GM19025 (cell line): ENCODE results near the gene TTC9C.
"Not testable (repeated sequence)": the region's sequence is repeated elsewhere in the genome, so short reads cannot be mapped to it uniquely, and the experiment has no call there.

Experiments
- ATAC-seq: cut with Tn5 transposase; IDR thresholded peaks from one replicate; pipeline ENCODE4 v1.9.1; 2021; ENCODE audit warnings: mild to moderate bottlenecking, low read depth, moderate library complexity; ENCODE audit not compliant: unreplicated experiment

TTC9C gene

DNA sequence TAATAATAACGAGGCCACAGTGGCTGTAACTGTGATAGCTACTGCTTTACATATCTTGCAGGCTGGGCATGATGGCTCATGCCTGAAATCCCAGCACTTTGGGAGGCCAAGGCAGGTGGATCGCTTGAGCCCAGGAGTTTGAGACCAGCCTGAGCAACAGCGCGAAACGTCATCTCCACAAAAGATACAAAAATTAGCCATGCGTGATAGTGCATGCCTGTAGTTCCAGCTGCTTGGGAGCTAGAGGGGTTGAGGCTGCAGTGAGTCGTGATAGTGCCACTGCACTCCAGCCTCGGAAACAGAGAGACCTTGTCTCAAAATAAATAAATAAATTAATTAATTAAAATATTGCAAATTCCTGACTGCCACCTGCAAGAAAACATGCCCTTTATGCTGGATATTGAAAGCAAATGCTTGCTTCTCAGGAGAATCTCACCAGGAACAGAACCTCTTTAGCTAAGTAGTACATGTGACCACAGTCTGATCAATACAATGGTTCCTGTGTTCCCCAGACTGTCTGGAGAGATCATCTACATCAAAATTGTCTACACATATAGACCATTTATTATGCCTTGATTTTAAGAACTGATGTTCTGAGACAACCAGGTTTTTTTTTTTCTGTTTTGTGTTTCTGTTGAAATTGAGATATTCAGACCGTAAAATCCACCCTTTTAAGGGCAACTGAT is 19.3 kb downstream of the TTC9C start:
- ATAC-seq, result no peak

DNA sequence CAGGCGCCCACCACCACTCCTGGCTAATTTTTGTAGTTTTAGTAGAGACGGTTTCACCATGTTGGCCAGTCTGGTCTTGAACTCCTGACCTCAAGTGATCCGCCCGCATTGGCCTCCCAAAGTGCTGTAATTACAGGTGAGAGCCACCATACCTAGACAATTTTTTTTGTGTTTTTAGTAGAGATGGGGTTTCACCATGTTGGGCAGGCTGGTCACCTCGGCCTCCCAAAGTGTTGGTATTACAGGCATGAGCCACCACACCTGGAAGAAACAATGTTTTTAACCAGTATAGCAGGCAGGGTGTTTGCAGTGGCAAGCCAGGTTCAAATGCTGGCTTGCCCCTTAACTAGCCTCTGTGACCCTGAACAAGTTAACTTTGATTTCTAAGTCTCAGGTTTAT is 21.6 kb downstream of the TTC9C start:
- not testable (repeated sequence) for ATAC-seq

DNA sequence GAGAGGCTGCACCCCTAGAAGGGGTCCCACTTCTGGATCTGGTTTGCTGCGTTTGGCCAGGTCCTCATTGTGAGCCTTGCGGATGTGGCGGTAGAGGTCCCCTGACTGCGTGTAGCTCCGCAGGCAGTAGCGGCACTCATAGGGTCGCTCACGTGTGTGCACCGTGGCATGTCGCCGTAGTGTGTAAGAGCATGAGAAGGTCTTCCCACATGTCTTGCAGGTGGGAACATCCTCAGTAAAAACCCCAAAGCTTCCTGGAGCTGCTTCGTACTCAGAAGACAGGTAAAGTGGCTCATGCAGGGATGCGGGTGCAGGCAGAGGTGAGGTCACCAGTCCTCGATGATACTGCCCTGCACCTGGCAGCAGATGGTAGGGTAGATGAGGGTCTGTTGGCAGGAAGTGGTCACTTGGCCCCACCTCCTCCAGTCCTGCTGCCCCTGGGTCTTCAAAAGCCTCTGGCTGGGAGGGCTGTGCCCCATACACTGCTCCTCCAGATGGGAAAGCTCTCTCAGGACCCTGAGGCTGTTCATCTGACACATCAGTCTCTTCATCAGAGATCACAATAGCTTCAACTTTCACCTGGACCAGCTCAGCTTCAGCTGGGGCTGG is 24.0 kb downstream of the TTC9C start:
- no peak for ATAC-seq

DNA sequence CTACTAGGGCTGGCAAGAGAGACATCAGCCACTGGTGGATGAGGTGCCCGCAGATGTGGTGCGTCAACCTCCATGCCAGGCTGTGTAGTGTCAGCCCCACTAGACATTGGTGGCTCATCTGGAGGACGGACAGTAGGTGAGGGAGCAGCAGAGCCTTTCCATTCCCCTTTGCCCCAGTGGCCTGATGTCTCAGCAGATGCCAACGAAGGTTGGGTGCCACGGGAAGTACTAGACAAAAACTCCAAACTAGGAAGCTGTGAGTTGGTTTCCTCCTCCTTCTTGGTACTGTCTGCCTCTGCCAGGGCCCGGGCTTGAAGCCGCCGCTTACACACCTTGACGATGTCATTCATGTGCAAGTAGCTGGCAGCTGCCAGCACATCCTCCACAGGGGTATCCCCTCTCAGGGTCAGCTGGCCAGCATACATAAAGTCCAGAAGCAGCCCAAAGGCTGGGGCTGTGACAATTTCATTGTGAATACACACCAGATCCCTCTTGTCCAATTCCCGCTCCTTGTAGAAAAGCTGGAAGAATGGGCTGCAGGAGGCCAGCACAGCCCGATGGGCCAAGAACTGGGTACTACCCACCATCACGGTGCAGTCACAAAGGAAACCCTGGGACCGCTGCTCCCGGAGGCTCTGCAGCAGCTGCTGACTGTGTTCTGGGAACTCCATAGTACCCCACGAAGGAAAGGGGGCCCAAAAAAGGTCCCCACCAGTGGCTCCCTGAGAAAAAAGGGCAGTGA is 24.9 kb downstream of the TTC9C start:
- ATAC-seq, result no peak

DNA sequence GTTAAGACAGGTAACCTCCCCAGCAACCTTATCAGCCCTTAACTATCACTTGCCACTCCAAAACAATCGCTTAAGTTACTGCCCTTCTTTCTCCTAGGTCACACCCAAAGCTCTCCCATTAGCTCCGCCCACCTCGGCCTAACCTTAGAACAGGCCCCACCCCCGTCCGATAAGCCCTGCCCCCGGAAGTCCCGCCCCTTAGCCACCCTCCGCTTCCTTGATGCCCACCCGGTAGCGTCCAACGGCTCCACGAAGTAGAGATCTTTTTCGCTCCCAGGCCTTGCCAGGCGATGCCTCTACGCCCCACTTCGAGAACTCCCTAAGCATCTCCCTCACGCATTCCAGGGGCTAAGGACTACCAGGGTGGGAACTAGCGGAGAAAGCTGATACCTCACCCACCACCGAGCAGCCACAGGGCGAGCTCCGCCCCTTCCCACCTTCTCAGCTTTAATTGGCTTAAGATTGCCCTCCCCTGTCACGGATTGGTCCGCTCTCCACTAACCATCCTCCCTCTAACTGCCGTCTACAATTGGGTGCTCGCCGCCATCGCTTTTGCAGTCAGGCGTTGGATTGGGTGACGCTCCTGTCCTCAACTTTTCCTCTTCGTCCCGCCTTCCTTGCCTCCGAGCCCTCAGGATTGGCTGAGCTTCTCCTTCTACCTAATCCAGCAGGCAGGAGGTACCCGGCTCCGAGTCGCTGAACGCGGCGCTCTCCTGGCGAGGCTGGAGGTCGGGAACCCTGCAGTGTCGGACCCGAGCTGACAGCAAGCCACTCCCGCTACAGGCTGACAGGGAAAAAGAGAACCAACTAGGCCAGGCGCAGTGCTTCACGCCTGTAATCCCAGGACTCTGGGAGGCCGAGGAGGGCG is 25.7 kb downstream of the TTC9C start, which contains the start of gene ZBTB3:
TSS of gene ZBTB3 (minus strand) at position 425 of the 868 bp plus-strand sequence. CDS start 496 bp downstream, outside the sequence.
- ATAC-seq, result peak; percentile 92

DNA sequence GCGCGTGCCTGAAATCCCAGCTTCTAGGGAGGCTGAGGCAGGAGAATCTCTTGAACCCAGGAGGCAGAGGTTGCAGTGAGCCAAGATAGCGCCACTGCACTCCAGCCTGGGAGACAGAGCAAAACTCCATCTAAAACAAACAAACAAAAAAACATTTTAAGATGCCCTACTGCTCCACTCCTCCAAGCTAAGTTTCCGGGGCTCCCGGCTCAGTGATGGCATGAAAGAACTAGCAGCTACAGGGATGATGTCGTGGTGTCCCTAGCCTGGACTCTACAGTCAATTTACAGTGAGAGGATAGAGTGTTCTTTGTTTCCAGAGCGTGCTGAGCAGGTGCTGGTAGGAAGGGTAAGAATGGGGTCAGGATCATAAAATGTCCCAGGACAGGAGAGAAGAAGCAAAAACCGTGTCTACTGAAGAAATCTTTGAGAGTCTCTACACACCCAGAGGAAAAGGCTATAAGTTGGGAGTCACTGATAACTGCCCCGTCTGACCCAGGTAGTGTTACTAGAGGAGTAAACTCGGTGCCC is 26.9 kb downstream of the TTC9C start:
- ATAC-seq, result no peak

DNA sequence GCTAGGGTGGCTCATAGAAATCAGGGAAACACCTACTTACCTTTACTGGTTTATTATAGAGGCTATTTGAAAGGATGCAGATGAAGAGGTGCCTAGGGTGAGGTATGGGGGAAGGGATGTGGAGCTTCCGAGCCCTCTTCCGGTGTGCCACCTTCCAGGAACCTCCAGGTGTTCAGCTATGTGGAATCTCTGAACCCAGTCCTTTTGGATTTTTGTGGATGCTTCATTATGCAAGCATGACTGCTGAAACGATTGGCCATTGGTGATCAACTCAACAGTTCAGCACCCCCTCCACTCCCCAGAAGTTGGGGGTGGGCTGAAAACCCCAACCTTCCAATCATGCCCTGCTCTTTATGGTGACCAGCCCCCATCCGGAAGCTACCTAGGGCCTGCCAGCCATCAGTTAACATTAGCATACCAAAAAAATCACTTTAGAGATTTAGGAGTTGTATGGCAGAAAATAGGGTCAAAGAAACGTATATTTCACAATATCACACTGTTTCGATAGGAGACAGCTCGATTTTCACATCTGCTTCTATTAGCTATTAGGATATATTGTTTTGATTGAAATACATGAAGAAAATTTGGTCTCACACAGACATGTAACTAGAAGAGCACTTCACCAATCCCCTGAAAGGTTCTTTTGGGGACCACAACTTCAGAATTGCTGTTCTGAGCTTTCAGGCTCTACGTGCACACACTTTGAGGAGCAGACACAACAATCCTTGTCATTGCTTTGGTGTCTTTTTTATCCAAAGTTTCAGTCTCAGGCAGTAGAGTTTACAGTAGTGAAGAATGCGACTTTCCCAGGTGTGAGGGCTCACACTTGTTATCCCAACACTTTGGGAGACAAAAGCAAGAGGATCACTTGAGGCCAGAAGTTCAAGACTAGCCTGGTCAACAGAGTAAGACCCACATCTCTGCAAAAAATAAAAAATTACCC is 29.8 kb downstream of the TTC9C start:
- ATAC-seq, result no peak

DNA sequence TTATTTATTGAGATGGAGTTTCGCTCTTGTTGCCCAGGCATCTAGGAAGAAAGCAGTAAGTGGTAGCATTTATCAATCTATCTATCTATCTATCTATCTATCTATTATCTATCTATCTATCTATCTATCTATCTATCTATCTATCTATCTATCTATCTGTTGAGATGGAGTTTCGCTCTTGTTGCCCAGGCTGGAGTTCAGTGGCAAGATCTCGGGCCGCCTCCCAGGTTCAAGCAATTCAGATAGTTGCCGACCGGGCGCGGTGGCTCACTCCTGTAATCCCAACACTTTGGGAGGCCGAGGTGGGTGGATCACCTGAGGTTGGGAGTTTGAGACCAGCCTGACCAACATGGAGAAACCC is 32.6 kb downstream of the TTC9C start:
- not testable (repeated sequence) for ATAC-seq

DNA sequence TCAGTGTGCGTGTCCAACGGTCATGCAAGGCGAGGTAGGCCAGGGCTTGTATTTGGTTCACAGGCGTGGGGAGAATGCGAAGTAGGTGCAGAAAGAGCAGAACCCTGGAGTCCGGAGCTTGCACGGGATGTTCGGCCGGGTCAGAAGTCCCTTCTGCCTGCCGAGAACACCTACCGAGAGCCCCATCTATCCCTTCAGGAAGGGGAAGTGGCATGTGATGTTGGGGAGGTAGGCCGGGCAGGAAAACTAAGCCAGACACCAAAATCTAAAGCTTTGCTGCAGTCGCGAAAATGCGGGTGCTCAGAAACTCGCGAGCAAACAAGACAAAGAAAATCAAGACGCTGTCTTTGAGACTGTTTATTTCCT is 42.5 kb downstream of the TTC9C start:
- no peak for ATAC-seq

DNA sequence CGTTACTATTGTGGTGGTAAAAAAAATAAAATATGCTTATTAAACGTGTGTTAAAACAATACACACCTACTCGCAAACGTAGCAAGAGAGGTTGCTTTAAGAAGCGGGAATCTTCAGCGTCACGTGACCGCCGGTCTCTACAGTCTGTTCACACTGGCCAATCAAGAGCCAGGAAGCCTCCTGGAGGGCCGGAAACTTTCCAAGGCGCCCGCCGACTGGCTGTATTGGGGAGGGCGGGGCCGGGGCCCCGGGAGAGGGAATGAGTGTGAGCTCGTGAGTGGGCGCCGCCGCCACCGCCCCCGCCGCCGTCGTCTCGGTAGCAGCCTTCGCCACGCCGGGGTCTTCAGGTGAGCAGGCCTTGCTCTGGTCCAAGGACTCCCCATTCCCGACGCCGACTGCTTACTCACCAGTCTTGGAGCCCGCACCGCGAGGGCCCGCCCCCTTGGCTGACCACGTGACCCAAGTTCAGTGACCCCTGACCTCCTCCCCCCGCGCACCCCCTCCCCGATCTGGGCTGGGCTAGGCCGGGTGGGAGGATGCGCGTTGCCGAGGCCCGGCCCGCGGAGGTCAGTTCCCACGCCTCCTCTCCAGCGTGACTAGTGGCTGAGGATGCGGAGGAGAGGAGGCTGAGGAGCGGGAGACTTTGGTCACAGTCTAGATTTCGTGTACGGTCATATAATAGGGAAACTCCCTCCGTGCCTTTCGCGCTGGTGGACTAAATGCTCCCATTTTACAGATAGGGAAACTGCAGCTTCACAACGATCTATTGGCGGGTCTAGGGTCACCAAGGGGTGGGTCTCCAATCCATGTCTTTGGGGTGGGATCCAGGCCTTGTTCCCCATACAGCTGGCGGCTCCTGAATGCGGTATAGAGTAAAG is 43.1 kb downstream of the TTC9C start, which contains the start of gene TAF6L:
TSS of gene TAF6L (plus strand) at position 253 of the 878 bp plus-strand sequence. CDS start 4,388 bp downstream, outside the sequence.
- peak; percentile 86 for ATAC-seq

DNA sequence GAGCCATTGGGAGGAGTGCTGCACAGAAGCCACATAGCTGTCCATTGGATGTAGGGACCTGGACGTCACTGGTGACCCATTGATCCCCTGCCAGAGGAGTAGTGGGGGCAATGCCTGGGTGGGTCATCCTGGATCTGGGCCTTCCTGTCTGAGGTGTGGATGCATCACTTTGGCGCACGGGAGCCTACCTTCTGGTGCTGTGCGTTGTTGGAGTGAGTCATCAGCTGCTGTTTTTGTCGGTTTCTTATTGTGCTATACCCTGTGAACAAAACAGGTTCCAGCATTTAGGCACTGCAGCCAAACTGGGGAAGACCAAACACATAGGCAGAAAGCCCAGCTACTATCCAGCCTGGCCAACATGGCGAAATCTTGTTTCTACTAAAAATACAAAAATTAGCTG is 46.1 kb downstream of the TTC9C start:
- no peak for ATAC-seq

DNA sequence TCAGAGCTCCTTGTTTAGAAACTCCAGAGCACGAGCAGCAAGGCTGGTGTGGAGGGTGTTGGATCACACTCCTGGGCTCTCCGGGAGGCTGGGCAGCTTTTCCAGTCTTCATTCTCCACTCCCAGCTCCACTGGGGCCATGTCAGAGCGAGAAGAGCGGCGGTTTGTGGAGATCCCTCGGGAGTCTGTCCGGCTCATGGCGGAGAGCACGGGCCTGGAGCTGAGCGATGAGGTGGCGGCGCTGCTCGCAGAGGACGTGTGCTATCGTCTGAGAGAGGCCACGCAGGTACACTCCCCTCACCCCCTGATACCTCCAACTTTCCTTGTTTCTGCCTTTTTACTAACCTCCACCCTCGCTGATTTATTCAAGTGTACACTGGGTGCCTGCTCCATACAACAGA is 47.4 kb downstream of the TTC9C start:
- ATAC-seq, result no peak

DNA sequence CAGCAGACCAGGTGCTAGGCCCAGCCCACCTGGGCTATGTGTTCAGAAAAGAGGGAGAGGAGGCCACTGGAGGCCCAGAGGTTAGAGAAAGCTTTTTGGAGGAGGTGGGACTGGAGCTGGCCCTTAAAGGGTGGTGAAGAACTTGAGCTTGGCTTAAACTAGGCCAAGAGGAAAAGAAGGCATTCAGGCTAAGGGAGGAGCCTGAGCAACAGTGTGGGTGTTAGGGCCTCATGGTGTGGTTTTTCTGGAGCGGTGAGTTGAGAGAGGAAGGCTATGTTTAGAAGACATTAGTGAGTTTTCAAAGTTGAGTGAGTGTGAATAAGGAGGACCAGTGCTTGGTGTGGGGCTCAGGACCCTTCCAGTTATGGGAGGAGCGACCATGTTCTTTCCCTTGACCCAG is 49.1 kb downstream of the TTC9C start:
- no peak for ATAC-seq

DNA sequence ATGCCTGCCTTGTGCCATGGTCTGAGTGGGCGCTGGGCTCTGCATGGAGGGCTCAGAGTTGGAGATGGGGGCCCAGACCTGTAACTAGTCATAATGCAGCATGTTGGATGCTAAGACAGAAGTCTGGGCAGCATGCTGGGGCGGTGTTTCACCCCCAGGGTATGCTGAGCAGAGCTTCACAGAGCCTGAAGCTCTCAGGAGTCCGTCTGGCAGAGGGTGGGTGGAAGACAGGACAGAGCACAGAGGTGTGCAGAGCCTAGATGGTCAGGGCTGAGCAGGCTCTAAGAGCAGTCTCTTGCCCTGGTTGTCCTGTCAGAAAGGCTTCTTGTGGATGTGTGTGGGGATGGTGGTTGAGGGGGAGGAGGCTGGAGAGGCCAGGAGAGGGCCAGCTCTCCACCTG is 50.2 kb downstream of the TTC9C start:
- no peak for ATAC-seq

DNA sequence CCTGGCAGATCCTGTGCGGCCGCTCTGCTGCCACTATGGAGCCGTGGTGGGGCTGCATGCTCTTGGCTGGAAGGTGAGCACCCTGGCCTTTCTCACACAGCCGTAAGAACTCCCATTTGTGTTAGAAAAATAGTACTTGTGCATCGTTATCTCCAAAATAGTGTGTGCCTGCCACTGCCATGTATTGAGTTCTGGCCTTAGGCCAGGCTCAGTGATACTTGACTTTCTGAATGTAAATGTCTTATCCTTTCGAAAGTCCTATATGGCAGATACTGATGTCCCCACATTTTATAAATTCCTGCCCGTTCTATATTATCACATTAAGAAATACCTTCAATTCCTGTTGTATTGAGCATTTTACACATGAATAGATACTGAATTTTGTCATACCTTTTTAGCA is 54.5 kb downstream of the TTC9C start:
- no peak for ATAC-seq

DNA sequence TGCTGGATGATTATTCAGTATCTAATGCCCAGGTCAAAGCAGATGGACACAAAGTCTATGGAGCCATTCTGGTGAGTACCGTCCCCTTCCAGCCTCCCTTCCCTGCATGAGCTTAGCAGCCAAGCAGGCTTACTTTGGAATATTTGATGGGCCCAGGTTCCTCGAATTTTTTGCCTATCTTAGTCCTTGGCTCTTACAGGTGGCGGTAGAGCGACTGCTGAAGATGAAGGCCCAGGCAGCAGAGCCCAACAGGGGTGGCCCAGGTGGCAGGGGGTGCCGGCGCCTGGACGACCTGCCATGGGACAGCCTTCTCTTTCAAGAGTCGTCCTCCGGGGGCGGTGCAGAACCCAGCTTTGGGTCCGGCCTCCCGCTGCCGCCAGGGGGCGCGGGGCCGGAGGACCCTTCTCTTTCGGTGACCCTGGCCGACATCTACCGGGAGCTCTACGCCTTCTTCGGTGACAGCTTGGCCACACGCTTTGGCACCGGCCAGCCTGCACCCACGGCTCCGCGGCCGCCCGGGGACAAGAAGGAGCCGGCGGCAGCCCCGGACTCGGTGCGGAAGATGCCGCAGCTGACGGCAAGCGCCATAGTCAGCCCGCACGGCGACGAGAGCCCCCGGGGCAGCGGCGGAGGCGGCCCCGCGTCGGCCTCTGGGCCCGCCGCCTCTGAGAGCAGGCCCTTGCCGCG is 58.2 kb downstream of the TTC9C start:
- ATAC-seq, result peak; percentile 57

DNA sequence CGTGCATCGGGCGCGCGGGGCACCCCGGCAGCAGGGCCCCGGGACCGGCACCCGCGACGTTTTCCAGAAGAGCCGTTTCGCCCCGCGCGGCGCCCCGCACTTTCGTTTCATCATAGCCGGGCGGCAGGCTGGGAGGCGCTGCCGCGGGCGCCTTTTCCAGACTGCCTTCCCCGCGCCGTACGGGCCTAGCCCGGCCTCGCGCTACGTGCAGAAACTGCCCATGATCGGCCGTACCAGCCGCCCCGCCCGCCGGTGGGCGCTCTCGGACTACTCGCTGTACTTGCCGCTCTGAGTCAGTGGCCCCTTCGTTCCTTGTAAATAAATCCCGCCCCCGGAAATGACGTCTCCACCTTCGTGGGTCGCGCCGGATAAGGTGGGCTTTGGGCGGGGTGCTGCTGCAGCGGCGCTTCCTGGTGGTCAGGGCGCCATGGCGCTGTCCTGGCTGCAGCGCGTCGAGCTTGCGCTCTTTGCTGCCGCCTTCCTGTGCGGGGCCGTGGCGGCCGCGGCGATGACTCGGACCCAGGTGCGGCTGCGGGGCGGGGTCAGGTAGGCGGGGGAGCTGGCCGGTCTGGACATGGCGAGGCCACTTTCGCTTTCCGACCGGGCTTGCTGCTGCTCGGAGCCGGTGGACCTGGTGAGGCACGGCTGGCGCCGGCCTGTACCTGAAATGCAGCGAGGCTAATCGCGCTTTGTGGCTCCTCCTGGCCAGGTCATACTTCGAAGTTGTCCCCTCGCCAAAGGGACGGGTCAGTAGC is 58.9 kb downstream of the TTC9C start, which contains the start of gene TMEM179B:
TSS of gene TMEM179B (plus strand) at position 398 of the 755 bp plus-strand sequence. CDS start at position 428, 30 bp downstream.
- ATAC-seq, result peak; percentile 61
